Activated CD4-positive, alpha-beta T cell treated with anti-CD3 and anti-CD28 coated beads, Interleukin-2, amount 50 U/mL, for 4 hours (primary cell): ENCODE measurements around the gene FILIP1L.

ENCODE experiments used
- DNase-seq, 2 experiments: peaks; one replicate each; pipeline ENCODE4 v3.0.0-alpha.2; 2020

Gene FILIP1L

DNA sequence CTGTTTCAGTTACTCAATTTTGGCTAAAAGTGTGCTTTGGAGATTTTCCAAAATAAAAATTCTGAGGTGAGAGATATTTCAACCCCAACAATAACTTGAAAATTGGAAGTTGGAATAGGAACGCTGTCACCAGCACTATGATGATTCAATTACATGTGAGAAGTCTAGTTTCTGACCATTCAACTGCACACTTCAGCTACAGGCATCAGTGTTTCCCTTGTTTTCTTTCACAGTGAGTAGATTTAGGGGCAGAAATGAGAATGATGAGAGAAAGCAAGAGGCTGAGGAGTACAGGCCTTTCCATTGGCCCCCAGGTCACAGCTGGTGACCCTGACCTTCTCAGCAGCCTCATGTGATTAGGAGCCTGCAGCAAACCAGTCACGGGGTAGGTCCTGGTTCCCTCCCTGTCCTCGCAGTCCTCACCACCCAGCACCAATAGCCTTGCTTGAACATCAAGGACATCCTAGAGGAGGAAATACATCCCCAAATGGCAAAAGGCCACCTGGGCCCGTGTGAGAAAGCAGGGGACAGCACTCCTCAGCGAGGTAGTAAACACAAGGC, 10.0 kb upstream of the FILIP1L start:
- DNase-seq = no peak

DNA sequence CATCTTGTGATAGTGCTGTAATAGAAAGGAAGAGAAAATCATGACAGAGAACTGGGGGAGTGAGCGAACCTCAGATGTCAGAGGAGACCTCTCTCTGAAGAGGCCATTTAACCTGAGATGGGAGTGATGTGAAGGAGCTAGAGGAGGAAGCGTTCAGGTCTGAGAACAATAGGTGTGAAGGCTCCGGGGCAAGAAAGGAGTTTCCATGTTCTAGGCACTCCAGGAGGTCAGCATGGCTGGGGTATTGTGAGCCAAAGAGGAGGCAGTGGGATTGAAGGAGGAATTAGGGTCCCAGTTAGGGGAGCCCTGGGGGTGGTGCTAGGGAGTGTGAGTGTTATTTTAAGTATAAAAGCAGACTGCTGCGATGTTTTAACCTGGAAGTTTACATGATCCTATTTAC, 8.8 kb upstream of the FILIP1L start:
- no peak for DNase-seq

DNA sequence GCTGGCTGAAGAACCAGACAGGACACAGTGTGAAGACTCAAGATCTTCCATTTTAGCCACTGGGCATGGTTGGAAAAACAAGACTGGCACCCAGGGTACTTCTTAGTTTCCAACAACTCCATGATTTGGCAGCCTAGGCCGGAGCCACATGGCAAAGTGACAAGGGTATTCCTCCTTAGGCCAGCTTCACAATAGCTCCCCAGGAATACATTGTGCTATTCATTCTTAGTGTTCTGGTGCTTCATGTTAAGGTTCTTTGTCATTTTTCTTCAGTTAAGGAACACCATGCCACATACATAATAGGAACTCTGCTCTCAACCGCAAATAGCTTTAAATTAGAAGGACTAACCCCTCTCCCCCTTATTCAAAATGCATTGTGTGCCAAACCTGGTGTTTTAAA, 8.0 kb upstream of the FILIP1L start:
- no peak for DNase-seq

DNA sequence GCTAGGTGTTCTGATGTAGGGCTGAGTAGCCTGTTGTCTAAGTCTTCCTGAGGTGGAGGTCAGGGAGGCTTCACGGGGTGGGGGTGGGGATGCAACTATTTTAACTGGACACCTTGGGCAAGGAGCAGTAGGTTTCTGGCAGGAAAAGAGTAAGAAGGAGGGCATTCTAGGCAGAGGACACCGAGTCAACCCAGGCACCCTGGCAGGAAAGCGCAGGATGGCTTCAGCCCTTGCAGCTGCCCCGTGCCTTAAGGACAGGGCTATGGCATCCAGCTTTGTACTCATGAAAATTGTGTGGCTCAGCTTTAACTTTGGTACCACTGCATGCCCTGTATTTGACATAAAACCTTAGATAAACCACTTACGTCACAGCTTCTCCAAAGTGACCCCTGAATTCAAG, 6.4 kb upstream of the FILIP1L start:
- no peak for DNase-seq

DNA sequence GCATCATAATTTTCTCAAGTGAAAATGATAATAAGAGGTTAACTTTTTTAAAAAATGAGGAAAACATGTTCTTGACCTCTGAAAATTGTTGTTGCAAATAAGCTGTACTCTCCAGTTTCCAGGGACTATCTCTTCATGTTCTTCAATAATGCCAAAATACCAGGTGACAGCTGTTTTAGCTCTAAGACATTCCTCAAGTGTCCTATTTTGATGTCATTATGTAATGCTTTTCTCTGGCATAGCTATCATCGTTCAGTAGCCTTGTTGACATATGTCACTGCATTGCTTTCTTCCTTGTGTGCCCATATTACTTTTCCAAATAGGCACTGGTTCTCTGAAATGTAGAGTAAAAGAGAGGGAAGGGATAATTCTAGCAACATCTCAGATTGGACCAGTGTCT, 5.7 kb upstream of the FILIP1L start:
- no peak for DNase-seq

DNA sequence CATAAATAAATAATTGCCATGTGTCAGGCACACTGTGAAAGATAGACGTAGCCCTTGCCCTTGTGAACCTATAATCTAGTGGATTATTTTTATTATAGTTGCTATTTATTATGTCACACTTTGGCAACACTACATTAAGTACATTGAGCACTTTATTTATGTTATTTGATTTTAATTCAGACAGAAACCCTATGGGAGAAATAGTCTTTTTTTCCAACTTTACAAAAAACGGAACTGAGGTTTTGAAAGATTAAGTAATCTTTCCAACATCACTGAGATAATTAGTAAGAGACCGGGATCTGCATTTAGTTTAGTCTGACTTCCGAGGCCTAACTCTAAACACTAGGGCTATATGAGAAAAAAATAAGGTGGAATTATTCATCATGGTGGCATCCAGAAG, 2.8 kb upstream of the FILIP1L start:
- no peak for DNase-seq

DNA sequence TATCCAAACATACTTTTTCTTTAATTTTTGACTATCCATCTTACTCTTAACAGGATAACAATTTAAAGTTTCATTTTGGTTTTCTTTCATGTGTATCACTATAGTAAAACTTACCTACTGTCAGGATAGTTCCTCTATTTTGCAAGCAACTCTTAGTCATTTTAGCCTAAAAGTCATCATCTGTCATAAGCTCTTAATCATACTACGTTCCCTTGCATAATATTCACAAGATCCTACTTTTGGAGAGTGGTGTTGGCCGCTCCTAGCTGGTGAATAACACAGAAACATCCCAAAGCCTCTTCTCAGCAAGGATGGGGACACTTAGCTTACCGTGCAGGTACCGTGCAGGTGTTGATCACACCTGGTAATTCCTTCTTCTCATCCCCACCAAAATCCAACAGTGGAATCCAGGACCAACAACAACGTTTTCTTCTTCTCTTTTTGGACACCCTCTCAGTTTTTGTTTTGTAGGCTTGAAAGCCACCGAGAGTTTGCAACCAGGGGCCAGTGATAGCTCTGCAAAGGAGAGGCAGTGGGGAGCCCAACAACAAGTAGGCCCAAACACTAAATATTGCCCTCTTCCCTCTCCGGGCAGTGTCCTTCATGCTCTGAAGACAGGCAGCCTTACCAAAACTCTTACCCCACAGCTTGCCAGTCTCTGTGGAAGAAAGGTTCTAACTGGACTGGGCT, 433 bp downstream of the FILIP1L start:
- no peak for DNase-seq

DNA sequence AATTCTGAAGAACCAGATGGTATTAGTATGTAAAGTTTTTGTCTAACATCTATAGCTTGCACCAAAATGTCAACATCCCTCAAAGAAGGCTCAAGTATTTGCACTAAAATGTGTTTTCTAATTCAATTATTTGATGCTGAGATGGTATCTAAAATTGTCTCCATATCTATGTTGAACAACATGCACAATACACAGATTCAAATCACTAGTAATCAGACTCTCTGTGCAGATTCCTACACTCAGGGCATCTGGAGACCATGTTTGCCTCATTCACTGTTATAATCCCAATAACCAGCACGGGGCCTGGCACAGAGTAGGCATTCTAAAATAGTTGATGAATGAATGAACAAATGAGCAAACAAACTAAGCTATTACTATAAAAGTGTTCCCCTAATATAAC, 2.6 kb downstream of the FILIP1L start:
- DNase-seq = no peak

DNA sequence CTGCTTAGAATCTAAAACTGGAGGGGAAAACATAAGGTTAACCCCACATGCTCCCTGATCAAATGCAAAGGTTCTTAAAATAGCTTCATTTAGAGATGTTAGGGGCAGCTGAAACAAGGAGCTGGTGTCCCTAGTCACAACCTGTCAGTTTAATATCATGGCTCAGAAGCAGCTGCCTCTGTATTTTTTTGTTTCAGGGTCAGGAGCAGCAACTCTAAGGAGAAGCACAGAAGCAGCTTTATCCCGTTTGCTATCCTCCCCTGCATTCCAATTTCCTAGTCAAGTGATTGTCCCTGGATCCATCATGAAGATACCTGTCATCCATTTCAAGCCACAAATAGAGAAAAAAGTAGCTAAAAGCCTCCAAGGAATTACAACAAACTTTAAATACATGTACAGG, 4.1 kb downstream of the FILIP1L start:
- no peak for DNase-seq

DNA sequence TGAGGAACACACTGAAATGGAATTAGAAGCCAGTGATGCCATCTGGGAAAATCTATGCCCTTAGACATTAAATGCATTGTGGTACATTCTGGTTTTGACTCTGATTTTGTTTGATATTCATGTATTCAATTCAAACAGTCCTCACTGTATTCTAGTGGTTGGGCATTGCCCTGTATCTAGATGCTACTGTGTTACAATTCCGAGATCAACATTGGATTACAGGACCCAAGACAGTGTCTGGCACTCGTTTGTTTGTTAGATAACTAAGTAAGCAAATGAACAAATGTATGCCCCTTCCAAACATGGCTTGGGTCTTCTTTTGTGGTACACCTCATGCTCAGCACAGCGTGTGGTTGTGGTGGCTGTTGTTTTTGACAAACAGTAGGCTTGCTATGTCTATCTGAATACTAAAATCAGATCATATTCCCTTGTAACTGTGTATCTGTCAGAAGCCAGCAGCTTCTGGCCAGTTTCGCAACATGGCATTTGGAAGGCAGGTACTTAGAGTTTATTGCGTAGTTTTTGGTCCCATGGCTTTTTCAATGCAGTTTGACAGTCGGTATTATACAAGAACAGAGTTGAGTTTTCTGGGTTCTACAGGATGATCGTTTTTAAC, 5.7 kb downstream of the FILIP1L start:
- DNase-seq = no peak

DNA sequence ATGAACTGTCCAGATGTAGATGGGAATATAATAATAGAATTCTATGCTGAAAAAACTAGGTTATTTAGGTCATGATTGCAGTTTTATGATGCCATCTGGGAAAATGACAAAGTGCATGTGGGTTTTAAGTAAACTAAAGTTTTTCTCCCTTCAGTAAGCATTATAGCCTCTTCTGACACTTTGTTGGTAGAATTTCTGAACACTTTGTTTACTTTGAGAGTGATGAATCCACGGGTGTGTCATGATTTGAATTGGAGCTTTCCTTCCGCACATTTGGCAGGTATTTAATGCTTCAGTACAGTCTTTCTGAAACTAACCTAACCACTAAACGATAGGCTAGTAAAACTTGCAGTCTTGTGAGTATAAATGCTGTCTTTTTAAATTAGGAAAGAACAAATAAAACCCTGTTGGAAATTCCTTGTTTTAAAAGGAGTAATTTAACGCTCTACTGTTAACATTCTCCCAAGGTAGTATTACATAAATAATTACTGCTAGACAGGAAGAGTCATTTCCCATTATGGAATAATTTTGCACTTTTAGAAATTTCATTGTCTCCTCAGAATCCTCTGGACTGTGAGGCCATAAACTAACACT, 7.0 kb downstream of the FILIP1L start:
- DNase-seq = no peak

DNA sequence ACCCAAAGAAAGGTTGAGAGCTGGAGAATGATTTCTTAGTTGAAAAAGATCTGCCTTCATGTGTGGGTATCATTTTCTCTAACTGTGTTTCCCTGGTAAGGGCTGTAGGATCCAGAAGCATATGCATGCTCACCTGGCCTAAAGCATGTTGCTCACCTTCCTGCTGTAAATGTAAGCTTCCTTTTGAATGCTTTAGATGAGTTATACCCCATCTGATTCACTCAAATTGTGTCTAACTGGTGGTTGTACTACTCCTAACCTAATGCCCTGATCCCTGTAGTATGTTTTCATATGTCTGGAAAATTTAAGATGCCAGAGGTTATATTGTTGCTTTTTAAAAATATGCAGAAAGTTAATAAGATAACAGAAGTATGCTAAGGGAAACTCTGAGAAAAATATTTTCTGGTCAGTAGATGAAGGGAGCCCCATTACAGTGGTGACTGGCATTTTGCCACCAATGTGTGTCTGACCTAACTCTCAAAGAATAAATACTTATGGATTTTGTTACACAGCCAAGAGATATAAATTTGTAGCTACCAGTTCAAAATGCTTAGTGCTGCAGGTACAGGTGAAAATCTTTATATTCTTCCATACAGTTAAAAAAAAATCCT, 7.7 kb downstream of the FILIP1L start:
- no peak for DNase-seq

DNA sequence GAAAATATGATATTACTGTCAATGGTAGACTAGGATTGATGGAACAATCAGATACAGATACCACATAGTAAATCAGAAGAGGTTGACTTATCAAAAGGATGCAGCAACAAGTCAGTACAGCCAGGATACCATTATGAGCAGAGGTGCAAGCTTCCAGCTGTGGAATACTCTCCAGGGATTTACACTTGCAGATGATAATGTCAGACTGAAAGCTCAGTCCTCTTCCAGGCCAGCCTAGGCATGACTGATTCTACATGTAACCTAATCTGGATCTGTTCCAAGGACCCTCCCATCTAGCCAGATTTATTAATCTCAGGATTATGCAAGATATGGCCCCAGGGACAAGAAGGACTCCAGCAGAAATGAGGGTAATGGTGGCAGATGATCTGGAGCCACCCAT, 8.2 kb downstream of the FILIP1L start:
- no peak for DNase-seq

DNA sequence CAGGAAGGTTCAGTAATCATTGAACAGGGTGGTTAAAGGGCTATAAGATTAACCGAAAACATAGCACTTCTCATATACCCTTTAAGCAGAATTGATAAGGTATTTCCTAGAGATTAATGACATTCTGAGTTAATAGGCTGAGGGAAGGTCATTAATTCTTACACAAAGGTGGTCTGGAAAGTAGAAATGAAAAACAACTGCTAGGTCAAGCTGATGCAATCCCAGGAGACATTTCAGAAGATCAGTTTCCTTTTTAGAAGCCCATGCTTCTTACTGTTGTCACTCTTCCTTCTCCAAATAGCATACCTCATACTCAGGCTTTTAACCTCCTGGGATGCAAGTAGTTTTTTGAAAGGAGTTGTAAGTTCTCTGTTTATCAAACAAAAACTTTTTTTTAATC, 8.8 kb downstream of the FILIP1L start:
- DNase-seq = no peak

DNA sequence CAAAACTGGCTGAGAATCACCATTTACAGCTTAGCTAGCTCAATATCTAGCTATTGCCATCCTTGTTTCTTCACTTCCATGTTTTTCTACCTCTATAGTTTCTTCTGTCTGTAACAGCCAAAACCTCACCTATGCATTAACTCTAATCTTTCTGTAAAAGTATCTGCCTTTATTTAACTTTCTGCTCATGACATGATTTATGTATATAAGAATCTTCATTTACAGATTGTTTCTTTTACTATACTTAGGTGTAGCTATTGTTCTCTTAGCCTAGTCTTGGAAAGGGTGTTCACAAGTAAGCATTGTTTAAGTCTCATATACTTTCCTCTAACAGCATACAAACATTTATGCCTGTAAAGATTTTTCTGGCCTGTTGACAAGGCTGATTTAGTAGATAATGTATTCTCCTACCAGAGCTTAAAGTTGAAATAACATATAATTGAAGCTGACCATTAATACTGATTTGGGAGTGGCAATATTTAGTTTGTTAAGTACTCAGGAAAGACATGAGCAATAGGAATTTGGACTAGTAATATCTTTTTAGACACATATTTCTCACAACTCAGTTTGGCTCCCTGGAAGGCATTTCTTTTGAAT, 9.4 kb downstream of the FILIP1L start:
- DNase-seq = no peak

DNA sequence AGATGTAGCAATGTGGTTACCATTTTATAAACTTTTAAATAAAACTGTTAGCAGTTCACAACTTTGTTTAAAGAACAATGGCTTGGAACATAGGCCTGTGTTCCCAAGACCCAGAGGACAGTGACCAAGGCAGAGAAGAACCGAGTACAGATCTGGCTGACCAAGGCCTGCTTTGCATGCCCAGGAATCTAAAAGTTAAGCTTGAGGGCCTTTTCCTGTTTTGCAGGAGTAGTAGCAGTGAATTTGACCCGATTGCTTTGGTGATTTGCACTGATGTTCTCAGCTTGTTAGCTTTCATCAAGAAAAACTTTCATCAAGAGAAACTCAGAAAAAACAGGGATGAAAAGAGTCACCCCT, 9.9 kb downstream of the FILIP1L start:
- no peak for DNase-seq

DNA sequence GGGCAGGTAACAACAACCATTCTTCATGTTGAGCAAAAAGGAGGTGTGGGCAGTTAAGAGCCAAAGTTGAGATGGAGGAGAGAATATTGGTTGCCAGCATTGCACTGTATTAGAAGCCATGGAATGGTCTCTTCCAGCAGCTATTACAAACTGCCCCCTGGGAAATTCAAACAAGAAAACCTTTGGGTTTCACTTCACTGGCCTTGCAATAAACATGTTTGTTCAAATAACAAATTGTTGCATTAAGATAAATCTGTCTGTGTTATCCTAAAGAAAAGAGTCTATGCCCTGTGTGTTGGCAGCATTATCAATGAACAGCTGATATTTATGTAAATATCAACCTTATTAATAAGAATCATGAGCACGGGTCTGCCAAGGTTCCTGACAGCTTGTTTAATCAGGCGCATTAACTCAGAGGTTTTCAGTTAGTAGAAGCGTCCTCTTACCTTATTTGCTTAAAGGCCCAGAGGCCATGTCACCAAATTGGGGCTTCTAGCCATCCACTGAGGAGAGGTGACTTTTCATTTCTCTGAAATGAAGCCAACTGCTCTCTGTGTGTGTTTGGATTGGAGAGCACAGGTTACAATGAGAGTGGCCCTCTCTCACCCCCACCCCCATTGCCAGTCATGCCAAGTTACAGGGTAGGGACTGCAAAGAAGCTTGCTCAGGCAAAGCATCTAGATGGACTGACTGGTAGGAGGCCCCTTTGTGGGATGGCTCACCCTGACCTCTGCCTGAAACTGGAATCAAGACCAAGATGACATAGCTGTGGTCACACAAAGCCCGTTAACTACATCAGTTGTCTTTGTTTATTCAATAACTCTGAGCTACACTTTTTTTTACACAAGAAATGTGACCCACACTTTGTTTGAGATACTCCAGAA, 10.5 kb downstream of the FILIP1L start:
- no peak for DNase-seq

DNA sequence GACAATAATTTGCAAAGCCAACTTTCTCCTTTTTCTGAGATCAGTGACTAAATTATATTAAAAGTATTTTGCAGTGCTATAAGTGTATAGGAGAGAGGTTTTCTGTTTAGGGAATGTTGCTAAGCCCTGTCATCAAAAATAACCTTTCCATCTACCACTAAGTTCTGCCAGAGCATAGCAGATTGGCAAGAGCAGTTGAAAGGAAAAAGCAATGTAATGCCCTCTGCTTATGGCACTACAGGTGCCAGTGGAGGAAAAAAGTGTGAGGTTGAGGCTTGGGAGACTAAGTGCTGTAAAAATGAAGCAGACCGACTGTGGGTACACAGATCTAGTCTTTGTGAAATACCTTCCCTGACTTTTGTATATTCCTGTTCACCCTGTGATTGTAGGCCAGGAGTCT, 11.5 kb downstream of the FILIP1L start:
- no peak for DNase-seq

DNA sequence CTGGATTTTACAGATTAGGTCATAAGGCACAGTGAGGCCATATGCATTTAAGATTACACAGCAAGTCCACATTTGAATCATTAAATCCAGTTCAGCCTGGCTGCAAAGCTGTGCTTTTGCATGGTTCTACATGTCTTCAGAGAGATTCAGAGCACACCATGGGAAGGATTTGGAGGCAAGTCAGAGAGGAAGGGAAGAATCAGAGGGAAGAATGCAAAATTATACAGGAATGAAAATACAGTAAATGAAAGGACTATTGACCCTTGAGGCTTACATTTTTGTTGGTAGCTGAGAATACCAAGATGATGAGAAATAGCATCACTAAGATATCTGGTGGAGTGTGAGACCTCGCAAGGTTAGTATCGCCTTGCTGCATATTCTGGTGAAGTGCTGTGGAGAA, 13.9 kb downstream of the FILIP1L start:
- DNase-seq = no peak

DNA sequence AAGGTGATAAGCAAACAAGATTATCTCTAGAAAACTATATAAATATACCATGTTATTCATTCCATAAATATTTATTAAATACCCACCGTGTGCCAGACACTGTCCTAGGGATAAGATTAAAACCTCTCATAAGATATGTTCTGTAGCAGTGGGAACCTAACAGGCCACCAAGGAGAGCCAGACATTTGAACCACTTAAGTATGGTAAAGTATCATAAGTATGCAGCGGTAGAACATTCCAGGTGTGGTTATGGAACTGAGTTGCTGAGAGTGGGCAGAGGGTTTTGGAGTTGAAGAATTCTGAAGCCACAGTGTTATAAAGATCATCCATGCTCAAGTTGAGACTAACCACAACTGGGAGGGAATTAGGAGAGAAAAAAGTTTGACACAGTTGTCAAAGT, 14.7 kb downstream of the FILIP1L start:
- no peak for DNase-seq

DNA sequence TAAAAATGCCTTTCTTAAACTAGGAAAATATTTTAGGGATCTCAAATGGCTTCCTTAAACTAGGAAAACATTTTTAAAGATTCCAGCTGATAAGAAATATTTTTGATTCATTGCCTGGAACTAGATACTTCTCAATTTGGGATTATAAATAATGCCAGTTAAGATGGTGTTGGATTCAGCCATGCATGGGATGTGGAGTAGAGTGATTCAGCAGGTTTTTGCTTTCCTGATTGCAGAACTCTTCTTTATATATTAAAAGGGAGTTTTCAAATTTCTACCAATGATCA, 15.6 kb downstream of the FILIP1L start:
- DNase-seq = no peak

DNA sequence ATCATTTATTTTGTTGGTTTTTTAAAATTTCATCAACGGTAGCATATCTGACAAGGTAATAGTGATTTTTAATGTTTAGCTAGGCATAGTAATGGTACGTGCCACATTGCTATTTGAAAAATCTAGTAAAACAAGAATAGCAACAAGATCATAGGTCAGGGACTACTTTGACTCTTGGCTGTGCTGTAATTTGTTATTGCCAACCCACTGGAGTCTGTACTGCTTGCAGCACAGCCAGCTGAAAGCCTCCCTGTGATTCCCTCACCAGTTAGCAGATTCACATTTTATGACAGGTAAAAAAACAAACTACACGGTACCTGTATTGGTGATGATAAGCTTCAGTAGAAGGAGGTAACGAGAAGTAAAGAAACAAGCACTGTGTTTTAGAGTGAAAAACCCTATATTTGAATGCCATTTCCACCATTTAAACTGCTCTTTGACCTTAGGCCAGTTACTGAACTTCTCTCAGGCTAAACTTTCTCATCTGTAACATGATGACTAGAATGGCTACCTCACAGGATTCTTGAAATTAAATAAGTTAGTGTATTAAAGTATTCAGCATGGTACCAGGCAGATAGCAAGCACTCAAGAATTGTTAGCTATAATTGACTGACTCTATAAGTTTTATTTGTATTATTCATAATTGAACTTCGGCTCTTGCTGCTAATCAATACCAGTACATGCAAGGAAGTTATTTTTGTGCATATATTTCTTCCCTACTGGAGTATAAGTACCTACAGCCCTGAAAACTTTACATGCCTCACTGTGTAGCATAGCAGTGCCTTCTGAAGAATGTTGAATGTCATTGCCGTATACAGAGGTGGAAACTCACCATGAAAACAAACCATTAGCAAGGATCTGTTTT, 16.1 kb downstream of the FILIP1L start:
- DNase-seq = no peak
